DMS114 treated with DMSO at 0.1 percent for 48 hours (cell line): ENCODE results near the gene TAF4.

Experiments used
- DNase-seq: peaks from one replicate; lab custom pipeline; 2025; ENCODE audit not compliant: unreplicated experiment; lab: John Stamatoyannopoulos, UW

Gene TAF4

GRCh38 chr20:61968036-61968810 lies 97.5 kb downstream of the TAF4 start:
- DNase-seq: no peak

- no peak for DNase-seq
Observed at GRCh38 chr20:61967300-61967699, 98.4 kb downstream of the TAF4 start.

- no peak for DNase-seq
Observed at GRCh38 chr20:61966492-61967244, 99.0 kb downstream of the TAF4 start.

- no peak for DNase-seq
Observed at GRCh38 chr20:61965606-61966491, 99.8 kb downstream of the TAF4 start.

DNA sequence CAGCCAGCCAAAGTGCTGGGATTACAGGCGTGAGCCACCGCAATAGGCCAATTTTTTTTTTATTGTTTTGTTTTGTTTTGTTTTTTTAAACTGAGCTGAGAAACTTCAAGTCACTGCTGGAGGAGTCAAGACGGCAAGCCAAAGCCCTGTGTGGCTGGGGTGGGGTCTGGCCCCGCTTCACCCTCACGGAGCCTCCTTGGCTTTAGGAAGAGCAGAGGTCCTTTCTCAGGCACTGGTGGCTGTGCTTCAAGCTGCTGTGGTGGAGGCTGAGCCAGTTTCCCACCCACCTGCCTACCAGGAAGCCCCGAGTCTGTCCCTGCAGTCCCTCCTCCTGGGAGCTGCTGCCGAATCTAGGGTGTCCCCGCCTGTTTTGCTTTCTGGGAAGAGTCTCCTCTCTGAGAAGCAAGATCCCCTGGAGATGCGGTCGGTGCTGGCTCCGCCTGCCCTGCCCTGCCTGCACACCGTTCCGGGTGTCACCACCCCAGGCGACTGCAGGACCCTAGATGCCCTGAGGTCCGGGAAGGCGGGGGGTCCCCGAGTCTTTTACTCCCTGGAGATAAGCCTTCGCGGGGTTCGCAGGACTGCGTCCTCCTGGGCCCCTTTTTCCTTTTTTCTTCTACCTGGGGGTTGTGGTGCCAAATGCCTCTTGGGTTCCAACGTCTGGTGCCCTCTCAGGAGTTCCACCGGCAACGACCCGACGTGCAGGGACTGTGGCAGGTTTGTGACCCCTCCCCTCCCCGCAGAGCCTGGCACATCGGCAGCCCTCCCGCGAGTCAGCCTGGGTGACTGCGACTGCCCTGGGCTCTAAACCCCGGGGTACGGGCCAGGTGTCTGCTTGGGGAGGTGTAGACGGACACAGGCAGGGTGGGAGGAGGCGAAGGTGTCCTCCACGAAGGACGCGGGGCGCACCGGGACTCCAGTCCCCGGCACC lies 100.7 kb downstream of the TAF4 start:
- DNase-seq: no peak

GRCh38 chr20:61963885-61964674 lies 101.6 kb downstream of the TAF4 start:
- DNase-seq: no peak

DNA sequence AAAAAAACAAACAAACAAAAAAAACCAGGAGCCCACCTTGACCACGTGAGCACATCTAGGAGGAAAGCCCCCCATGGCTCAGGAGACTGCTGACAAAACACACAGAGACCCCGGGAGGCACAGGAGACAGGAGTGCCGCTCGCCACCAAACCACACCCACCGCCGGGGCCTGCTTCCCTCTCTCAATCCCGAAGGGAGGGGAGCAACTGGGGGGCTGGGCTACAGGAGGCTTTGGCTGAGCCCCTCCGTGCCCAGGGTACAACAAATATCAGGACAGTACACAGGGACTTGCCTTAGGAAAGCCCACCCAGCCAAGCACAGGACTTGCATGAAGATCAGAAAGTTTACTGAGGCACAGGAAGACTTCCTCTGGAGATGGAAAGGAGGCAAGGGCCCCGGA lies 102.5 kb downstream of the TAF4 start:
- no peak for DNase-seq

DNA sequence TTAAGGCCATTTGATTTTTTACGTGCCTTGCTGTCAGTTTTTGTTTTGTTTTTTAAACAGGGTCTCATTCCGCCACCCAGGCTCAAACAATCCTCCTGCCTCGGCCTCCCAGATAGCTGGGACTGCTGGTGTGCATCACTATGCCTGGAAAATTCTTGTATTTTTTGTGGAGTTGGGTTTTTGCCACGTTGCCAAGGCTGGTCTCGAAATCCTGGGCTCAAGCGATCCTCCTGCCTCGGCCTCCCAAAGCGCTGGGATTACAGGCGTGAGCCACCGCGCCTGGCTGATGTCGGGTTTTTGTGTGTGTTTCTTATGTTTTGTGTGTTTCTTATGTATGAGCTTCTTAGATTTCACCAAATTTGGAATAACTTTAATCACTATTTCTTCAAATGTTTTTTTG lies 104.8 kb downstream of the TAF4 start:
- no peak for DNase-seq

GRCh38 chr20:61958773-61959700 lies 106.6 kb downstream of the TAF4 start:
- DNase-seq: no peak

DNA sequence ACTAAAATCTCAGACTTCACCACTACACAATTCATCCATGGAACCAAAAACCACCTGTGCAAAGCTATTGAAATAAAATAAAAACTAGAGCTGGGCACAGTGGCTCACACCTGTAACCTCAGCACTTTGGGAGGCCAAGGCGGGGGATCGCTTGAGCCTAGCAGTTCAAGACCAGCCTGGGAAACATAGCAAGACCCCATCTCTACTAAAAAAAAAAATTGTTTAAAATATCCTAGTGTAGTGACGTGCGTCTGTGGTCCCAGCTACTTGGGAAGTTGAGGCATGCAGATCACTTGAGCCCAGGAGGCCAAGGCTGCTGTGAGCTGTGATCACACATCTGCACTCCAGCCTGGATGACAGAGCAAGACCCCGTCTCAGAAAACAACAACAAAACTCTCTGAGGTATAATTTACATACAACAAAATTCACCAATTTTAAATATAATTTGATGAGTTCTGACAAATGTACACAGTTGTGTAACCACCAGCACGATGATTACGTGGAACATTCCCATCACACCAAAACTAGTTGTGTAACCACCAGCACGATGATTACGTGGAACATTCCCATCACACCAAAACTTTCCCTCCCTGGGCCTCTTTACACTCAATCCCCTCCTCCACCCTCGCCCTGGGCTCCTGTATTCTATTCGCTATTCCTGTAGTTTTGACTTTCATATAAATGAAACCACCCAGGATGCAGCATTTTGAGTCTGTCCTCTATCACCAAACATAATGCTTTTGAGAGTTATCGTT lies 107.5 kb downstream of the TAF4 start:
- no peak for DNase-seq

DNA sequence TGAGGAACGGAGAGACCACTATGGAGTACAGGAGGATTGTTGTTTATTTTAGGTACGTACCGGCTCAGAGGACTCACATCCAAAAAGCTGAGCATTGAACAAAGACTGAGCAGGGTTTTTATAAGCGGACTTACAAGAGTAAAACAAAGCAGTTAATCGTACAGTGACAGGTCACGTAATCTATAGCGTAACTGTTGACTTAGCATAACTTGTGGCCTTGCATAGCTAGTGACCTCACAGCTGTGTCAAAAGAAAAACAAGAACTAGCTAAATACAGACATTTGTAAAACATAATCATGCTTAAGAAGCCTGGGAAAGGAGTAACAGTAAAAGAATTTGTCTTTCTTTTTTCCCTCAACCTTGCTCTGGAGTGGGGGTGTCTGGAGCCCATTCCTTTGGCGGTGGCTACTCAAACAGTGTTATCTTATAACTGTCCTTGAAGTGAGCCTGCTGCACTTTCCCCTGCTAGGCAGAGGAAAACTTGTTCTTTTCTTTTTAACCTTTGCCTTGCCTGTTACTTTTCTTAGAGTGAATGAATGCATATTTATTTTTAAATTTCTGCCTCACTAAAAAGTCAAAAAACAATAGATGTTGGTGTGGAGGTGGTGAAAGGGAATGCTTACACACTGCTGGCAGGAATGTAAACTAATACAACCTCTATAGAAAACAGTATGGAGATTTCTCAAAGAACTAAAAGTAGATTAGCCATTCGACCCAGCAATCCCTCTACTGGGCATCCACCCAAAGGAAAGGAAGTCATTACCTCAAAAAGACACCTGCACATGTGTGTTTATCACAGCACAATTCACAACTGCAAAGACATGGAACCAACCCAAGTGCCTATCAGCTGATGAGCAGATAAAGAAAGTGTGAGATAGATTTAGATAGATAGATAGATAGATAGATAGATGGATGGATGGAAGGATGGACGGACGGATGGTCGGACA lies 109.0 kb downstream of the TAF4 start:
- no peak for DNase-seq

DNA sequence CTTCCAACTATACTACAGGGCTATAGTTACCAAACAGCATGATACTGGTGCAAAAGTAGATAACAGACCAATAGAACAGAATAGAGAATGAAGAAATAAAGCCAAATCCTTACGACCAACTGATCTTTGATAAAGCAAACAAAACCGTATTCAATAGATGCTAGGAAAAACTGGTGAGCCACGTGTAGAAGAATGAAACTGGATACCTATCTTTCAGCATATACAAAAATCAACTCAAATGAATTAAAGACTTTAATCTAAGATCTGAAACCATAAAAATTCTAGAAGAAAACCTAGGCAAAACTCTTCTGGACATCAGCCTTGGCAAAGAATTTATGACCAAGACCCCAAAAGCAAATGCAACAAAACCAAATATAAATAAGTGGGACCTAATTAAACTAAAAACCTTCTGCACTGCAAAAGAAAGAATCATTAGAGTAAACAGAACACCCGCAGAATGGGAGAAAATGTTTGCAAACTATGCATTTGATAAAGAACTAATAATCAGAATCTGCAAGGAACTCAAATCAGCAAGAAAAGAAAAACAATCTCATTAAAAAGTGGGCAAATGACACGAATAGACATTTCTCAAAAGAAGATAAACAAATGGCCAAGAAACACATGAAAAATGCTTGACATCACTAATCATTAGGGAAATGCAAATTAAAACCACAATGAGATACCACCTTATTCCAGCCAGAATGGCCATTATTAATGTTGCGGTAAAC lies 109.8 kb downstream of the TAF4 start:
- no peak for DNase-seq

DNA sequence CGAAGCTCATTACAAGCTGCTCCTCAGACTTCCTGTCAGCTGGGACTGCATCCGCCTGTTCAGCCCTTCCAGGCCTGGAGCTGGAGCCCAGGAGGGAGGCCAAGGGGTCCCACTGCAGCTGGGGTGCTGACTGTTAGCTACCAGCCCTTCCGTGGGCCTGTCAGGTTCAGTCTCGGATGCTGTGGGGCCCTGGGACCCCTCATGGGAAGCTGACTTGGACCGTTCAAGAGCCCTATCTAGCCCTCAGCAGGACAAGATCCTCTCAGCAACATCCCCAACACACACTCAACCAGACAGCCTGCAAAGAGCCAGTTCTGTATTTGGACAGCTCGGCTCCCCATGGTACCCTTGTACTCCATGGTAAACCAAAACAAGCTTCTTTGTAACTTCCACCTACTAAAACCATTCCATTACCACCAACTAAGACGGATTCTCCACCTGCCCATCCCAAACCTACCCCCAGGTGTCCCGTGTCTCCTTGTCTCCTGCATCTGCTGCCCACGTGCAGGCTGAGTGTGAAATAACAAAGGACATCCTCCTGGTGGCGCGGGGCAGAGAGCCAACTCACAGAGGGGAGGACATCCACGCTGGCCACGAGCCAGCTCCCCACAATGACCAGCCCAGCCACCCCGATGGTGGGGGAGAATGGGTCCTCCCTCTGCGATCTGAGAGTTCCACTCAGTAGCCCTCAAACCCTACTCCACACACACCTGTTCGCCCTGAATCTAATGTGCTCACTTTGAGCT lies 111.2 kb downstream of the TAF4 start:
- no peak for DNase-seq

DNA sequence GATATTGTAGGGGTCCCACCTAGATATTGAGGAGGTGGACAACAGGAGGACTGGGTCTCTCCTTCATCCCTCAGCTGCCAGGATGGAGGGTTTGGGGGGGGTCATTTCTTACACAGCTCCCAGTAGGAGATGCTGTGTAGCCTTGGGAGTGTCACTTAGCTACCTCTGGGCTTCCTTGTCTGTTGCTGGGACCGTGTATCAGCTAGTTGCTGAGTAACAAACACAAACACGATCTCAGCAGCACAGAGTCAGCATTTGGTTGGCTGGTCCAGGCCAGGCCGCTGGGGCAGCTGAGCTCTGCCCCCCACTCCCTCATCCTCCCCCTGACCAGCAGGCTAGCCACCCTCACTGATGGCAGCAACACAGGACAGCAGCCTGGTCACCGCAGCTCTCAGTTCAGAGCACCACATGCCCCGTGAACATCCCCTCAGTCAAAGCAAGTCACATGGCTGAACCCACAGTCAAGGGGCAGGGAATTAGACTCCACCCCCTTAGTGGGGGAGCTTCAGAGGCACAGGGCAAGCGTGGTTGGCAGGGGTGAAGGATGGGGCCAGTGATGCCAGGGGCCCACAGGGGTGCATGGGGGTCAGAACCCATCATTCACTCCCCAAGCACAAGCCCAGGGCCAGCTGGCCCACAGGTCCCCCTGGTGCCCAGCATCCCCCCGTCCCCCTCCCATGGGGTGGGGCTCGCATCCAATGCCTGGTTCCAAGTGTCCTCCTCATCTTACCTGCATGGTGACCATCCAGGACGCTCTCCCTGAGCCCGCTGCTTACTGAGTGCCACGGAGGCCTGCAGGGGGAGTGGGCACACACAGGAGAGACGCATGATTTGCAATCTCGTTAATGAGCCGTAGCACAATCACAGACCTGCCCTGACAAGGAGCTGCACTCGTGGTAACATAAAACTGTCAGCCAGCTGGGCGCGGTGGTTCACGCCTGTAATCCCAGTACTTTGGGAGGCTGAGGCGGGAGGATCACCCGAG lies 112.4 kb downstream of the TAF4 start:
- no peak for DNase-seq
